ENCODE measurements around the gene SDK2.

DNA sequence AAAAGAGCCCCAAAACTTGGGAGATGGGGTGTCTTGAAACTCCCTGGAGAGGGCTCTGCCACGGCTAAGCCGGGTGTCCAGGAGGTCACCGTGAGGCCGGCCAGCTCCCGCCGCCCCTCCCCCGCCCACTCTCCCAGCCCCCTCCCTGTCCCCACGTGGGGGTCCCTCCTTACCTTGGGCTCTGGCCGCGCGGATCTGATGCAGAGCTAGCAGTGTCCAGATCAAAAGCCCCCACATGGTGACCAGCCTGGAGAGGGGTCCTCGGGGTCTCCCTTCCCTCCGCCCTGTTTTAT lies 447 bp downstream of the SDK2 start:
- no peak for TF ChIP-seq CTCF (IDR thresholded peaks at IDR 0.05; ENCODE audit: low read depth, low read length, poor library complexity, severe bottlenecking)
- no peak for TF ChIP-seq EZH2phosphoT487 (IDR thresholded peaks at IDR 0.05; ENCODE audit: borderline replicate concordance, low read length)

Data from DOHH2 (cell line).